NCI-H82 (cell line): ENCODE measurements around the gene VSNL1.

Source experiments
- DNase-seq: peaks from one replicate; lab custom pipeline; 2025; lab: John Stamatoyannopoulos, UW

Gene VSNL1

DNA sequence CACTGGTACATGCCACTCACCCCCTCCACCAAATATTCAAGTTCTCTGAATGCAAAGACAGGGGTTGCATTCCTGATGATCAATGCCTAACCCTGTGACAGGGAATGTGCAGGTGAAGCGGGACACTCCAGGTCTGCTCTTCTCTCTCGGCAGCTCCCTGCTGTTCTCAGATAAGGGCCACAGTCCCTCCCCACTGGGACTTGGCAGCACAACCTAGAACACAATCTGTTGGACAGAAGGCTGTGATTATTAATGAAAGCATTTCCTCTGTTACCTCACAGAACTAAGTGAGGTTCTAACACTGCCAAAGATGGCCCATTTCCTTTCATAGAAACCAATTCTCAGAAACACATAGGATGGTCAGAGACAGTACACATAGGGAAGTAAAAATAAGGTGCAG, 42.7 kb downstream of the VSNL1 start:
- DNase-seq, result no peak

DNA sequence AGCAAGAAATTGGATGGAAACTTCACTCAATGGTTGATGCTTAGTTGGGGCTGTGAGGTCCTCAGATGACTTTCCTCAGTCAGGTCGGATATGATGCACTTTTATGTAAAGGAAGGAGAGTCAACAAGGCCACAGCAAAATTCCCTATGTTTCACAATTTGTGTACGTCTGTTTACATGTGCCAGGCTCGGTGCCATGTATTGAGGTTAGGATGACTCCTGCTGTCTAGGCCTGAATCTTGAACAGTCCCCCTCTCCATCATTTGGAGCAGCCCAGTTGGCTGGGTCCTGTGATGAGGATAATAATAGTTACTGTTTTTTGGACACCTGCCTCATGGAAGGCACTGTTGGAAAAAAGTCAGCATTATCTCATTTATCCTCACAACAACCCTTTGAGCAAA, 43.1 kb downstream of the VSNL1 start:
- DNase-seq, result no peak

DNA sequence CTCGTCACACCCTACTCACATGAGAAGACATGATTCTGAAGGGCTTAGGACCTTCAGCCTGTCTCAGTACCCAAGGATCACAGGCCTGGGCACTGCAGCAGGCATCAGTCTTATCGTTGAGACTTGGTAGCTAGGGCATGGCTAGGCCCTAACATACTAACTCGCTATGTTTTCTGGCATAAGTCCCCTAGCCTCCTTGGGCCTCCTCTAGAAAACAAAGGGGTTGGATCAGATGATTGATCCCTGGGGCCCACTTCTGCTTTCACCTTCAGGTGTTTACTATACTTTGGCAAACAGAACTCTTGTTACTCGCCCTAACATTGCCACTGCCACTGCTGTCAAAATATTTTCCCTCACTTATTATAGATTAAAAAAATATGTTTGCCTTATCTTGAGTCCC, 44.2 kb downstream of the VSNL1 start:
- no peak for DNase-seq

DNA sequence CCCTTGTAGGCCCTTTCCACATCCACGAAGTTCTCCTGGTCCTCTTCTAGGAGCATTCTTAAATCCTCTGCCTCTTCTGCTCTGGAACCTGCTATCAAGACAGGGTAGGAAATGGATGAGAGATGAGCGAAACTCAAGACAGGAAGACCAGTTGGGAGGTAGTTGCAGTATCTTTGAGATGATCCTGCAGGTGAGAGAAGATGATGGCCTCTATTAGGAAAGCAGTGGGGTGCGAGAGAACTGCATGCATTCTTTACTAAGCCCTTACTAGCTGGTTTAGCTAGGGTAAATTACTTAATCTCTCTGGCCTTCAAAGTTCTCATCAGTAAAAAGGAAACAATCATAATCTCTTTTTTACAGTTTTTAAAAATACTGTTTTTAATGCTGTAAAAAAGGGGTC, 47.0 kb downstream of the VSNL1 start:
- DNase-seq, result no peak

DNA sequence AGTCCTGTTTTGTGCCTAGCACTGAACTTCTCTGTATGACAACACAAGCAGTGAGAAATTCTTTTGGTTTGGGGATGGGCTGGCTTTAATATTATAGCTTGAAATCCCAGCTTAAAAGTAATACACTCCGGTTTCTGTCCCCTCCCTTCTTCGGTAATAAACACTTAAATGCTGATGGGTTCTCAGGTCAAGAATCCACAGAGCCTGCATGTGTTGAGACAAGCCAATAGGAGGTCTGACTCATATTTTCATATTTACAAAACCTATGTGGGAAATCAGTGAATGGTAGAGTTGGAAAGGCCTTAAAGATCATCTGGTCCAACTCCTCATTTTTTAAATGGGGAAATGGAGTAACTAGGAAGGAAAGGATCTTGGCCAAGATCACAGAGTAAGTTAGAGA, 47.5 kb downstream of the VSNL1 start:
- no peak for DNase-seq

DNA sequence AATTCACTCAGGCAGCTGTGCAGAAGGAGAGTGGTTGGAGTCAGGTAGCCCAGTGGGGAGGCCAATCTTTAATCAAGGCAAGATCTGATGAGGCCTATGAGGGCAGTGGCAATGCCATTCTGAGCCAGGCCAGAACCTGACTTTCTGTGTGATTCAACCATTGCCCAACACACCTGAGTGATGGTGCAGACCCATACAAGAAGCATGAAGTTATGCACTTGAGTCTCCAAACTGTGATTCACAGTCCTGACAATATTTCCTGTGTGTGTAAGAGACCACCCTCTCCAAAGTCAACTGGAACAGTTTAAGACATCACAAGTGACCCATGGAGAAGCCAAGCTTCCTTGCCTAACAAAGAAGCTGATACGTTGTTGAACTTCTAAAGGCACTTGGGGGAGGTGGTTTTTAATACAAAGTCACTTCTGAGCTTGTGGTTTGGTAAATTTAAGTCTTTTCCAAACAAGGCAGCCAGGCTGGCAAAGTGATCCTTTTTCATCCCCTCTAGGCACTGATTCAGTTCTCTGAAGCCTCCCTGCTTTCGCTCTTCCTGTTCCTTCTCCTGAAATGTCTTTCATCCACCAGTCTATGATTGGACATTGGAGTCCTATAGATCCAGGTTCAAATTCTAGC, 49.0 kb downstream of the VSNL1 start:
- DNase-seq, result no peak

DNA sequence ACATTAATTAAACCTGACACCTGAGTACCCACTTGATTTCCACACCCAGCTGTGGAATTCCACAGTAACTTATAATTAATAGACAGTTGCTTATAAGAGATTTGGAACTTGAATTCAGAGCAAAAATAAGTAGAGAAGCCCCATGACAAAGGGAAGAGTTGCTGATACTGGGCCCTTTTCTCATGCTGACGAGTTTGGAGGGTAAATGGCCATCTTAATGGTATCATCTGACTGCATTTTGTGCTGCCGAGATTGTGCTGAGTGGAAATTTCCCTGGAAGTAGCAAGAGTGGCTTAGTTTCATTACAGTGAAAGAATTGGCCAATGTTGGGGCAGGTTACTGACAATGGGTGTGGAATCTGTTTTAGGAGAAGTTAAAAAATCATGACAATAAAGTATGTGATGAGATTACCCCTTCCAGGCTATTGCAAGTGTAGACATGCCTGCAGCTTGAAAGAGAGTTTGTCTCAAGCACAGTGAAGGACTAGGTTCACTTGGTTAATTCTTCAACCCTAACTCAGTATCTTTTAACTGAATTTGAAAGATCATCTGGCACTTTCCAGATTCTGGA, 49.9 kb downstream of the VSNL1 start:
- no peak for DNase-seq

DNA sequence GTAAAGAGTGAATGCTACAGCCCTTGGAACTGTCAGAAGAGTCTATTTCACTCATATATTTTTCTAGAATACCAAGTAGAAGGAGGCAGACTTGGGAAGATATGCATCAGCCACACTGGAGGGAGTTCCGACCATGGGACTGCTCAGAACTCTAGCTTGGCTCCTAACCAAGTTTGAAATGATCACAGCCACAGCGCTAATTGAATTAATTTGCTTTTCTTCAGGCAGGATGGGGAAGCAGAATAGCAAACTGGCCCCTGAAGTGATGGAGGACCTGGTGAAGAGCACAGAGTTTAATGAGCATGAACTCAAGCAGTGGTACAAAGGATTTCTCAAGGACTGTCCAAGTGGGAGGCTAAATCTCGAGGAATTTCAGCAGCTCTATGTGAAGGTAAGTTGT, 51.4 kb downstream of the VSNL1 start:
- no peak for DNase-seq

DNA sequence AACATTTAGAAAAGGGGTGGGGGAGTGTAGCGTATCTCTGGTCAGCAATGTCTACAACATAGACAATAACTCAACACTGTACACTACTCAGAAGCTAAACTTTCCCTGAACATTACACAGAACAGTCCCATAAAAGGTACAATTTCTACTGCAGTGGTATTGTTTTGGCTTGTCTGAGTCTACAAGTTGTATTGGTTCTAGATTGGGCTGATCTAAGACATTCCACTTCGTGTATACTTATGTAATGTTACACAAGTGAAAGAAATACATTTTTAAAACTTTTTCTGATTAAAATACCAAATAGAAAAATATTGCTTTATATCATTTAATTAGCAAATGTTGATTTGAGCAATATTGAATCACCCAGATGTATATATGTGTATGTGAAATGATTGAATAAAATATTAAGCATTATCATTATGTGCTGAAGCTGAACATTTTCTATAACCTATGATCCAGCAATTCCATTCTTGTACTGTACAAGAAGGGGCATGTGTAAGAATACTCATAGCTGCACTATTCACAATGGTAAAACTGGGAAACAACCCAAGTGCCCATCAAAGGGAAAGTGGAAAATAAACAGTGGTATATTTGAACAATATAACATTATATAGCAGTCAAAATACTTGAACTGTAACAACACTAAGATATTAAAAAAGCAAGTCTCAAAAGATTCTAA, 52.4 kb downstream of the VSNL1 start:
- DNase-seq, result no peak

DNA sequence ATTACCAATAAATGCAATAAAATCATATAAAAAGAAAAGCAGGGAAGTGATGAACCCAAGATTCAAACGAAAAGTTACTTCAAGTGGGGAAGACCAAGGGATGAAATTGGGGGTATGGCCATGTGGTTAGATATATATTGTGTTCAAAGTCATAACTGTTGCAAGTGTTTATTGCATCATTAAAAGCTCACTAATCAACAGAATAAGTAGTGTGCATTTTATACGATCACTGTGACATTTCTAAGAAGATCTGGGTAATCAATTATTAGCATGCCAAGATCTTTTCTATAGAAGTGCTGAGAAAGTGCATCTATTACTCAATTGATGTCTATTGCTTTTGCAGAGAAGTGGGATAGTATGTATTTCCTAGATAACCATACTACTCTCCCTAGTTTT, 52.9 kb downstream of the VSNL1 start:
- DNase-seq, result no peak

DNA sequence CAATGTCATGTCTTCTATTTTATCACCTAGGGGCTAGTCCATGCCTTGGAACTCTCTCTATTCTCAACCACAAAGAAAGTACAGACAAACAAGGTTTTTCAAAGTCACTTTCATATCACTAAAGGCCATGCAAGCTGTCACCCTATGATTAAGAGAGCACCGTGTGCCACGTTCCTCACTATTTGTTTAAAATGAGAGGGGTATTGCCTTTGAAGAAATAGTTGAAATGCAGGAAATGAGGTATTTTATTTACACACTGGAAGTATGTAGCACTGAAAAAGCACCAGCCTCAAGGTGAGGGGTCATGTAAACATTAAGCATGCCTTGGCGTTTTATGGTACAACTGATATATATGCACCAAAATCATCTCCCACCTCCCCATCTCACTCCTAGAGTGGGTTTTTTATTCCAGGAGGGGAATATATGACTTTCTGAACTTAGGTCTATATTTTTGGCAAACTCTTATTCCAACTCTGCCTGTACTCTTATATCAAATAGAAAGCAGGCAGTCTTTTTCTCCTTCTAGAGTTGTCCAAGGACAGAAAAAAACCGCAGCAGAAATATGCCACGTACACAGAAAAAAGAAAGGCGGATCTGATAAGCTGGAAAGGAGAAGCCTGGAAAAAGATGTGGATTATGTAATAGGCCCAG, 53.5 kb downstream of the VSNL1 start:
- no peak for DNase-seq

DNA sequence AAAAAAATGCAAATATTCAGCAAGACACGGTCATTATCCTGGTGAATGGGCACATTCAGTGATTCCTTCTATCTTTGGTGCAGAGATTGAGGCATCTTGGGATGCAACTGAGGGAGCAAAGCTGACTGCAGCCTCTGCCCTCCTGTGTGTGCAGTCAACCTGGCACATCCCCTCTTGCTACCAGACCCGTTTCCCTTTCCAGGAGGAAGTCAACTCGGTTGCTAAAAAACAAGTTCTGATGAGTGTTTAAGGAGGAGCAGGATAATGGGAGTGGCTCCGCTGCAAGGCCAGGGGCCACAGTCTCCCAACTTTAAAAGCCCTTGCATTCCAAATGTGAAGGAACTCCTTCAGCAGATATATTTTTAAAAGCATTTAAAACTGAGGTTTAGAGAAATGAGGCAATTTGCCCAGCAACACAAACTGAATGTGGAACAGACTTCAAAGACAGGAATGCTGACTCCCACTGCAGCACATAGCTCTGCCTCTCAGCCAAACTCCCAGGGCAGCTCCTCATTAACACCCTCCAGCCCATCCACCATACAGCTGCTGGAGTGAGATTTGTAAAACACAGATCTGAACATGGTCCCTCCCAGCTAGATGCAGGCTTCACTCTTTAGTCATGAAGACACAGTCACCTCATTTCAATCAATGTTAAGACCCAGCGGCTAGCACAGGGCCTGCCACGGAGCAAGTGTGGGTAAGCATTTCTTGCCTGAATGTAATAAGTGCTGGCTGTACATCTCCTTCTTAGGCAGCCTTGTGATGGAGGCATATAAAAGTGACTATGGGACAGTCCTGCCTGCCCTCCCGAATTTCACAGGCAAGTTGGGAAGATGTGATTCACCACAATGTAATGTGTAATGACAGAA, 54.3 kb downstream of the VSNL1 start:
- no peak for DNase-seq

DNA sequence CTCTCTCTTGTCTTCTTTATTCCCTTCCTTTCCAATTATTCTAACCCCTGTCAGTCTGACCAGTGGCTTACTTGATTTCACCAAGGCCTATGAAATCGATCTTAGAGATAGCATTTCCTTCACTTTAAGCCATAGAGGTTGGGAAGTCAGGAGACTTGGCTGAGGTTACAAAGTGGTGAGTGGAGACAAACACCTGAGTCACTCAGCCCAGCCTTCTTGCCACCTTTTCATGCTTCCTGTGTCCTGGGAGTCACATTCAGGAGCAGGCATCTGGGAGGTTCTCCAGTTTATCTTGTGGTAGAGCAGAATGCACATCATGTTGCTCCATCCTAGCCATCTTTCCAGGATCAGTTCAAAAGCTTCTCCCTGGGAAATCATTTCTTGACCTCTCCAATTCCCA, 59.1 kb downstream of the VSNL1 start:
- no peak for DNase-seq

DNA sequence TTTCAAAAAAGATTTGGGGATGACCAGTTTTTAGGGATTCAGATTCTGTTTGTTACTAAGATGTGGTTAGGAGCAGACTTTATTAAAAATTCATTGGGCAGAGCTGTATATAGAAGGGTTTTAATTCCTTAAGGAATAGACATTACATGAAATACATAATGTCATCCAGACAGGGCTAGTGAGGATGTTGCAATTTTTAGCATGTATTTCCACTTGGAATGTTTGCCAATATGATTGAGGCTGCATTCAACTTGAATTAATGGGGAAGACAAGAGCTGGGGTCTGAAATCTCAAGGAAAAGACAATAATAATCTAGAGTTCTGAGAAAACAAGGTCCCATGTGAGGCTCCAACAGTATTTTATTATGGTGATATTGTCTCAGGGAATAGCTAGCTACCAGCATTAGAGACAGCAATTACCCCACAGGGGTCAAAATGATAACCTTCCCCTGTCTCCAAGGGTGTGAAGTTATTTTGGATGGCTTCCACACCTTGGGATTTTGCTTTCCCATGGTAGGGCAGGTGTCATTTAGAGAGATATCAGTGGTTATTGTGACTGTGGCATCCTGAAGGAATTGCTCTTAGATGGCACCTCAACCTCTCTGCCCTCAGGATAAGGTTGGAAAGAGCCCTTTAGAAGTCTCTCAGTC, 60.2 kb downstream of the VSNL1 start:
- DNase-seq, result no peak

DNA sequence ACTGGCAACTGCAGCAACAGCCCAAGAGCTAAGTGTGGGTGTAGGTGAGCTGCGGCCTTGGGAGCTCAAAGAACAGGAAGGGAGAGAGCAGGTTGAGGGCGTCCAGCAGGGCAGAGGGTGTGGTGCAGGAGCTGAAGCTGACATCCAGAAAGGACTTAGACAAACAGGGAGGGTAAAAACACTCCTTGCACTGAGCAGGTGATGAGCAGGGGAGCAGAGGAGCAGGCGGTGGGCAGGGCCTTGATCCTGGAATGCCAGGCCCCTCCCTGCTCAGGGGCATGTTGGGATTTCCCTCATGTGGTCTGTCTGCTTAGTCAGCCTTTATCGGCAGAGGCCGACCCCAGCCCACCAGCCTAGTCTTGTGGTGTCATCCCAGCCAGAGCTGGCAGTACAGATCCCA, 63.6 kb downstream of the VSNL1 start:
- no peak for DNase-seq

DNA sequence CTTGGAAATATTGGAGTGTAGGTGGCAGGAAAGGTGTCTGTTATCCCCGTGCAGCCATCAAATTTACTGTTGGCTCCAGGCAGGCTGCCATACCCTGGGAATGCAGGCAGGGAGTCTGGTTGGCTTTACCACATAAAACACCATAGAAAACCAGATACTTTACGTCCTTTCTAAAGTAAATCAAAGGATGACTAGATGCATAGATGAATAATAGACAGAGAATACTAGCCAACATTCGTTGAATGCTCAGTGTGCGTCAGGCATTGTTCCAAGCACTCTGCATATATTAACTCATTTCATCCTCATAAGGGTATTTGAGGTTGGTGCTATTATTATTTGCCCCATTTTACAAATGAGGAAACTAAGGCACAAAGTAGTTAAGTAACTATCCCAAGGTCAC, 65.2 kb downstream of the VSNL1 start:
- DNase-seq, result no peak

DNA sequence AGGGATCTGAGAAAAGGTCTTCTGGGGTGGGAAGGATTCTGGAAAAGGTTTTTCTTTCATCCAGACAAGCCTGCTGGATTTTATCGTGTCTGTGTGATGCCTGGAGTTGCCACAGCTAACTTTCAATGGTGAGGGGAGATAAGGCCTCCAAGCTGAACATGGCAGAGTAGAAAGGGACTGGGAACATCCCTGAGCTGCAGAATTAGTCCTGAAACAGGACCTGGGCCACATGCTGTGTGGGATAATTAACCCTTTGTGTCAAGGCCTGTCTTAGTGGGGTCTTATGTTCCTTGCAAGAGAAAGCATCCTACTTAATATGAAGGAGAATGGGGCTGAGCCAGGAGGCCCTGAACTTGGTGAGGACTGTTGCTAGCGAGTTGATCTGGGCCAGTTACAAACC, 66.4 kb downstream of the VSNL1 start:
- DNase-seq, result no peak

DNA sequence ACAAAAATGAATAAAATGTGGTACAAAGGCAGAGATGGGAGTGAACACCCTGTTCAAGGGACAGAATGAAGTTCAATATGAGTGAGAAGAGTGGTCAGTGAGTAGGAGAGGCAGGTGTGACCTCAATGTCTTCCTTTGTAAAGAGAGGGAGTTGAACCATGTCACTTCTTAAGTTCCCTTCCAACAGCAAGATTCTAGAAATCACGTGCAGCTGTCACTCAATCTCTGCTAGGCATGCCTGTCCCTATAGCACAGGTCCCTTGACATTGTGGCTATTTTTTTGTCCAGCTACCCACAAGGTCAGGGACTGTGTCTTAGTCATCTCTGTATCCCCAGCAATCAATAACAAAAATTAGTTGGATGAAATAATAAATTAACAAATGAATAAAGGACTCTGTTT, 66.9 kb downstream of the VSNL1 start:
- DNase-seq, result no peak

DNA sequence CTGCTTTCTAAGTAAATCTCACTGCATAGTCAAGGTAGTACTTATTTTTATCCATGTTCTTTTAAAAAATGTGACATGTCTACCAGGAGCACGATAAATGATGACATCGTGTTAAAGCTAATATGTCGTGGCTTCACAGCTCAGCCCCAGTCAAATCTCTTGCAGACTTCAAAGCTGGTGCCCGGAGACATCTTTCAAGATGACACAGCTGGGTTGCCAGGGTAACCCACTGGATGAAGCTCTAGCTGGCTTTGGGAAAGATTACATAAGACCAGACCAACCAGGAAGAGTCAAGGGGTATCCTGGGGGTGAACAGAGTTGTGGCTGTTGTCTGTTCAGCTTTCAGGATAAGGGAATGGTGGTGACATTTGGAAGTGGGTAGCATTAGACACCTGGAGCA, 67.8 kb downstream of the VSNL1 start:
- peak; percentile 29 for DNase-seq

DNA sequence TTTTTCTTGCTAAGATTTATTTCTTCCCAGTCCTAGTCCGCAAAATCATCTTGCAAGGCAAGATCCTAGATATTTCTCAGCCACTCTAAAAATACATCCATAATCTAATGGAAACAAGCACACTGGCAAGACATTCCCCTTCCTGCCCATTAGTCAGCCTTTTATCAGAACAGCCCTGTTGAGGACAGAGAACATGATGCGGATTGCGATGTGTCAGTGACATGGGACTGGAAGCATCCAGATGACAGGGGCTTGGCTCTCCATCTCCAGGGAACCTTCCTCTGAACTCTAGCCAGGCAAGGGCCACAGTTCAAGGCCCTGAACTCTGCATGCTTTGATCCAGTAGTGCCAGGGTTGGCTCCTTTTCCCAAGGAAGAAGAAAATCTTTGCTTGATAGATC, 70.0 kb downstream of the VSNL1 start:
- DNase-seq, result no peak

DNA sequence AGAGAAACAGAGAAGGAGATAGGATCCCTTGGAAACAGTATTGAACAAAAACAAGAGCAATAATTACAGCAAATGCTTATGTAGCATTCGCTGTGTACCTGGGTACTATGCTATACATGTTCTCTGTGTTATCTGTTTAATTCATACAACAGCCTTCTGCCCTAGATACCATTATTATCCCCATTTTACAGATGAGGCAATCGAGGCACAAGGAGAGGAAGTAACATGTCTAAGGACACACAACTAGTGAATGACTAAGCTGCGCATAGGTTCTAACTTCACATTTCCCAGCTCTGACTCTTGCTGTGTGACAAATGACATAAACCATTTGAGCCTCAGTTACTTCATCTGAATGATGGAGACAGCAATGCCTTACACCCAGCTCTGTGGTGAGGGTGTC, 70.5 kb downstream of the VSNL1 start:
- DNase-seq, result no peak
